DND-41 (cell line): ENCODE measurements around the gene DCAF4.

Experiments
- ATAC-seq: fragments of 200-7000 bp; cut with Tn5 transposase; 3 replicates; pipeline ENCODE4 v1.9.1; 2021; ENCODE audit warnings: low read depth; ENCODE audit not compliant: insufficient read depth
- DNase-seq: peaks from one replicate; pipeline ENCODE4 v3.0.0-alpha.2; 2020
- H2AFZ ChIP-seq: 2 replicates; pipeline ENCODE4 v1.6.0; 2012; ENCODE audit warnings: low read depth, low read length
- H3K27ac ChIP-seq: 2 replicates; pipeline ENCODE4 v1.5.1; 2012; ENCODE audit warnings: low read length, inconsistent platforms
- H3K27me3 ChIP-seq: fragments of 200-600 bp; sonication (generic); 2 replicates; pipeline ENCODE4 v1.6.0; 2012; ENCODE audit warnings: low read length, mild to moderate bottlenecking, inconsistent platforms; ENCODE audit not compliant: insufficient read depth, poor library complexity
- H3K36me3 ChIP-seq: 2 replicates; pipeline ENCODE4 v1.5.1; 2012; ENCODE audit warnings: low read length, inconsistent platforms; ENCODE audit not compliant: insufficient read depth
- H3K4me1 ChIP-seq: 2 replicates; pipeline ENCODE4 v1.5.1; 2012; ENCODE audit warnings: mild to moderate bottlenecking, low read length; ENCODE audit not compliant: insufficient read depth
- H3K4me2 ChIP-seq: 2 replicates; pipeline ENCODE4 v1.6.0; 2012; ENCODE audit warnings: mild to moderate bottlenecking, moderate library complexity, low read length, inconsistent platforms; ENCODE audit not compliant: insufficient read depth
- H3K4me3 ChIP-seq, 2 experiments: fragments of 200-600 bp in 1 of 2; shearing (Covaris generic) in 1 of 2; 2 replicates each; pipeline ENCODE4 v1.5.1; 2012 to 2016; ENCODE audit warnings: inconsistent platforms in 2 of 2, low read length in 2 of 2, mild to moderate bottlenecking in 2 of 2, low read depth in 1 of 2, moderate library complexity in 1 of 2
- H3K79me2 ChIP-seq: 2 replicates; pipeline ENCODE4 v1.6.0; 2012; ENCODE audit warnings: low read length, inconsistent platforms; ENCODE audit not compliant: insufficient read depth
- H3K9ac ChIP-seq: 2 replicates; pipeline ENCODE4 v1.6.0; 2012; ENCODE audit warnings: low read depth, mild to moderate bottlenecking, inconsistent platforms, low read length, moderate library complexity
- H3K9me3 ChIP-seq: 2 replicates; pipeline ENCODE4 v1.5.1; 2012; ENCODE audit warnings: low read length, moderate library complexity, mild to moderate bottlenecking, inconsistent platforms; ENCODE audit not compliant: insufficient read depth, severe bottlenecking
- H4K20me1 ChIP-seq: 2 replicates; pipeline ENCODE4 v1.6.0; 2012; ENCODE audit warnings: low read length; ENCODE audit not compliant: insufficient read depth
- CTCF ChIP-seq: IDR thresholded peaks from 2 replicates; pipeline ENCODE4 v1.5.1; 2012; ENCODE audit warnings: borderline replicate concordance, low read length, moderate library complexity, mild to moderate bottlenecking; ENCODE audit not compliant: poor library complexity, severe bottlenecking; ENCODE audit errors: extremely low read depth
- EZH2 ChIP-seq: IDR thresholded peaks from 3 replicates; pipeline ENCODE4 v1.6.1; 2012; ENCODE audit warnings: borderline replicate concordance, low read depth, mild to moderate bottlenecking, moderate library complexity, low read length, inconsistent platforms; ENCODE audit not compliant: severe bottlenecking

DCAF4 gene

GRCh38 chr14:72962829-72963312, 36.6 kb downstream of the DCAF4 start:
- Histone ChIP-seq H2AFZ (no peak overlapping the region), H3K36me3 (peaks cover 19% of the 10 kb centered on the region; the same call in 1 of the 2 replicates), H3K4me3 (no peak overlapping the region), H3K9me3 (no peaks in the 10 kb centered on the region), H3K79me2 (no peaks in the 10 kb centered on the region), H3K27ac (no peak overlapping the region), H3K4me2 (no peak overlapping the region), H3K27me3 (no peaks in the 10 kb centered on the region), H3K9ac (no peak overlapping the region), H3K4me1 (no peaks in the 10 kb centered on the region), H4K20me1 (no peaks in the 10 kb centered on the region)
- TF ChIP-seq CTCF (no peak), EZH2 (no peak)
- no peak for ATAC-seq
- DNase-seq = no peak

- Histone ChIP-seq H4K20me1 (no peaks in the 10 kb centered on the region), H2AFZ (no peak overlapping the region), H3K9ac (no peak overlapping the region), H3K36me3 (peaks cover 19% of the 10 kb centered on the region), H3K27ac (no peak overlapping the region), H3K4me3 (no peak overlapping the region), H3K9me3 (no peaks in the 10 kb centered on the region), H3K27me3 (no peaks in the 10 kb centered on the region), H3K4me2 (no peak overlapping the region), H3K79me2 (no peaks in the 10 kb centered on the region), H3K4me1 (no peaks in the 10 kb centered on the region)
- no peak for TF ChIP-seq EZH2
- no peak for TF ChIP-seq CTCF
- DNase-seq (no peak), ATAC-seq (no peak)
Measured at GRCh38 chr14:72965249-72965648, 39.0 kb downstream of the DCAF4 start.

GRCh38 chr14:72966038-72966437, 39.8 kb downstream of the DCAF4 start:
- H3K4me2 ChIP-seq = no peak overlapping the region

More at GRCh38 chr14:72966038-72966437, 39.8 kb downstream of the DCAF4 start:
- TF ChIP-seq EZH2 = no peak
- no peak for TF ChIP-seq CTCF
- ATAC-seq (no peak), DNase-seq (no peak)
- no peak overlapping the region for H3K9ac ChIP-seq
- no peak overlapping the region for H2AFZ ChIP-seq
- peaks cover 23% of the 10 kb centered on the region for H3K36me3 ChIP-seq
- no peaks in the 10 kb centered on the region for H3K79me2 ChIP-seq
- H3K9me3 ChIP-seq = no peaks in the 10 kb centered on the region
- H3K27ac ChIP-seq = no peak overlapping the region
- H3K4me3 ChIP-seq = no peak overlapping the region
- H3K4me1 ChIP-seq = no peaks in the 10 kb centered on the region
- H3K27me3 ChIP-seq = no peaks in the 10 kb centered on the region
- H4K20me1 ChIP-seq = no peaks in the 10 kb centered on the region
